IPS-18c (cell line): Measurements from ENCODE around the gene SDR42E2.
"Not testable (repeated sequence)": the region's sequence is repeated elsewhere in the genome, so short reads cannot be mapped to it uniquely, and the experiment has no call there.

Source experiments
- H3K4me3 ChIP-seq: 2 replicates; pipeline ENCODE4 v1.7.0; 2013; ENCODE audit warnings: low read depth, mild to moderate bottlenecking, low read length, moderate library complexity; ENCODE audit not compliant: insufficient read depth
- H3K9me3 ChIP-seq: one replicate; pipeline ENCODE4 v1.6.1; 2013; ENCODE audit warnings: mild to moderate bottlenecking, low read length, moderate library complexity; ENCODE audit not compliant: control insufficient read depth, insufficient read depth

Gene SDR42E2

GRCh38 chr16:22147853-22148252, 14.5 kb upstream of the SDR42E2 start:
- H3K4me3 ChIP-seq = no peak overlapping the region
- no peaks in the 10 kb centered on the region for H3K9me3 ChIP-seq

DNA sequence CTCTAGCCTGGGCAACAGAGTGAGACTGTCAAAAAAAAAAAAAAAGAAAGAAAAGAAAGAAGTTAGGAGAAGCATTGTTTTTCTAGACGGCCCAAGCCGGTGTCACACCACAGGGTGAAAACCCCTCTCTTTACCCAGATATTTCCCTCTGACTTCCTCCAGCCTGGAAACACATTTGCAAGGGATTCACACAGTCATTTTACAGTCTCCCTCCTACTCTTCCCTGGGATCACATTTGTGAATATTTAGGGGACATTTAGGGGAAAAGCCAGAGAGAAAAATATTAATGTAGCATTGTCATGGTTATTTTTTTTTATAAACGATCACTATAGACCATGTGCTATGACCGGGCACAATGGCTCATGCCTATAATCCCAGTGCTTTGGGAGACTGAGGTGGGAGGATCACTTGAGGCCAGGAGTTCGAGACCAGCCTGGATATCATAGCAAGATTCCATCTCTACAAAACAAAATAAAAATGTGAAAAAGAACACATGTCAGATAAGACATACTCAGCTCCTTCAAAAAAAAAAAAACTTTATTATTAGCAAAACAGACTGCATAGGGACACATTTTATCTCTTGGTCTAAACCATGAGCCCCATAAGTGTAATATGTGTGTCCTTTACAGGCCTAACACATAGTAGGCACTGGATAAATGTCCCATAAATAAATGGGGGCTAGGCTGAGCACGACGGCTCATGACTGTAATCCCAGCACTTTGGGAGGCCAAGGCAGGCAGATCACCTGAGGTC, 10.9 kb upstream of the SDR42E2 start:
- Histone ChIP-seq H3K9me3 (no peaks in the 10 kb centered on the region), H3K4me3 (no peak overlapping the region)

- H3K9me3 ChIP-seq = no peaks in the 10 kb centered on the region
Measured at GRCh38 chr16:22152316-22152715, 10.0 kb upstream of the SDR42E2 start.

DNA sequence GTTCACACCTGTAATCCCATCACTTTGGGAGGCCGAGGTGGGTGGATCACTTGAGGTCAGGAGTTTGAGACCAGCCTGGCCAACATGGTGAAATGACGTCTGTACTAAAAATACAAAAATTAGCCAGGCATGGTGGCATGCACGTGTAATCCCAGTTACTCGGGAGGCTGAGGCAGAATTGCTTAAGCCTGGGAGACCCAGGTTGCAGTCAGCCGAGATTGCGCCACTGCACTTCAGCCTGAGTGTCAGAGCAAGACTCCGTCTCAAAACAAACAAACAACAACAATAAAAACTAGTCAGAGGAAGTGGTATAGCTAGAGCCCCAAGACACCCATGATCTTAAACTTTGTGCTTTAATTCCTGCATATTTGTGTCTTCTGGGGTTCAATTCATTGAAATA, 9.2 kb upstream of the SDR42E2 start:
- H3K9me3 ChIP-seq, H3K4me3 ChIP-seq: not testable (repeated sequence)

More at GRCh38 chr16:22152316-22152715, 10.0 kb upstream of the SDR42E2 start:
- H3K4me3 ChIP-seq = no peak overlapping the region

DNA sequence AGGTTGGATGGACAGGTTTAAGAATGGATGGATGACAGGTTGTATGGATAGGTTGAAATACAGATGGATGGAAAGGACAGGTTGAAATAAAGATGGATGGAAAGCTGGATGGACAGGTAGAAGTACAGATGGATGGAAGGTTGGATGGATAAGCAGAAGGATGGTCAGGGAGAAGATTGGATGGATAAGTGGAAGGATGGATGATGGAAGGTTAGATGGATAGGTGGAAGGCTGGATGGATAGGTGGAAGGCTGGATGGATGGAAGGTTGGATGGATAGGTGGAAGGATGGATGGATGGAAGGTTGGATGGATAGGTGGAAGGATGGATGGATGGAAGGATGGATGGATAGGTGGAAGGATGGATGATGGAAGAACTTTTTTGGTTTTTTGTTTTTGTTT, 905 bp upstream of the SDR42E2 start:
- Histone ChIP-seq H3K4me3 (no peak overlapping the region), H3K9me3 (no peaks in the 10 kb centered on the region)

DNA sequence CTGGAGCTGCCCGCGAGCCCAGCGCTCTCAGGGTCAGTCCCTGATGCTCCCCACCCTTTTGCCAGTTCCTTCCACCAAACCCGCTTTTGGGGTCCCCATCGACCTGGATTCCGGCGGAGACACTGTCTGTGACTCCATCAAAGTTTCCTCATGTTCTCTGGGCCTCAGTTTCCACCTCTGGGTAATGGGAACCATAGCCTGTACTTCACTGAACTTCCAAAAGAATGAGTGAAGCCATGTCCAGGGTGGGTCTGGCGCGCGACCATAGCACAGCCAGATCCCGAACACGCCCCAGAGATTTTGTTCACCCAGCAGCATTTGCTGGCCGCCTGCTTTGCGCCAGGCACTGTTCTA, 327 bp downstream of the SDR42E2 start:
- Histone ChIP-seq H3K4me3 (peak overlapping the region; percentile 50; the same call in 1 of the 2 replicates), H3K9me3 (no peaks in the 10 kb centered on the region)

GRCh38 chr16:22163806-22164205, 1.5 kb downstream of the SDR42E2 start:
- Histone ChIP-seq H3K4me3 (no peak overlapping the region), H3K9me3 (no peaks in the 10 kb centered on the region)

DNA sequence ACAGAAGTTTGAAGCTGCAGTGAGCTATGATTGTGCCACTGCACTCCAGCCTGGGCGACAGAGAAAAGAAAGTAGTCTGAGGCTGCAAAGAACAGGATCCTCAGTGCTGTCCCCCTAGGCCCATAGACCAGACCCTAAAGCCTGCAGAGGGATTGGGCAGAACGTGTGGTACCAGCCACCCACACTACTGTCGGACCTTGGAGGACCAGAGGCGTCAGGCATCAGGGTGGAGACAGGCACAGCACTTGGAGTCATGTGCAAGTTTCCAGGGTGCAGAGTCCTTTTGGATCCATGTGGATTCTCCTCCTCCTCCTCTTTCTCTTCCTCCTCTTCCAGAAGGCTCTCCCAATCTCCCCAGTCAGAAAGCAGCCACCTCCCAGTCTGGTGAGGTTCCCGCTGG, 2.2 kb downstream of the SDR42E2 start:
- Histone ChIP-seq H3K9me3 (no peaks in the 10 kb centered on the region), H3K4me3 (no peak overlapping the region)

GRCh38 chr16:22165508-22166285, 3.4 kb downstream of the SDR42E2 start:
- no peak overlapping the region for H3K4me3 ChIP-seq
- no peaks in the 10 kb centered on the region for H3K9me3 ChIP-seq

DNA sequence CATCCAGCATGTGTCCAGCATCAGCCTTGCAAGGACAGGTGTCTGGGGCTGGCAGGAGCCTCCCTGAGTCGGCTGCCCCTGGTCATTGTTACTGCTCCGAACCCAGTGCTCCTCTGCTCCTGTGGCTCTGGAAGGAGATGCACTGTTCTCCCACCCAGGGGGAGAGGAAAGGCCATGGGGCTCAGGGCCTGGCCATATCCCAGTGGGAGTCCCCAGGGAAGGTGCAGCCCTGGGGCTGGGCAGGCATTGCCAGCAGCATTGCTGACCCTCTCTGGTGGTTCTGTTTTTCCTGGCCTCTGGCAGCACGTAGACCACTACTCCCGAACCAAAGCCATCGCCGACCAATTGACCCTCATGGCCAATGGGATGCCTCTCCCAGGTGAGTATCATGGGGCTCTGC, 9.6 kb downstream of the SDR42E2 start:
- H3K4me3 ChIP-seq = no peak overlapping the region

GRCh38 chr16:22172642-22173041, 10.3 kb downstream of the SDR42E2 start:
- not testable (repeated sequence) for H3K9me3 ChIP-seq, H3K4me3 ChIP-seq

More for the DNA sequence above, 9.6 kb downstream of the SDR42E2 start:
- H3K9me3 ChIP-seq = no peaks in the 10 kb centered on the region

DNA sequence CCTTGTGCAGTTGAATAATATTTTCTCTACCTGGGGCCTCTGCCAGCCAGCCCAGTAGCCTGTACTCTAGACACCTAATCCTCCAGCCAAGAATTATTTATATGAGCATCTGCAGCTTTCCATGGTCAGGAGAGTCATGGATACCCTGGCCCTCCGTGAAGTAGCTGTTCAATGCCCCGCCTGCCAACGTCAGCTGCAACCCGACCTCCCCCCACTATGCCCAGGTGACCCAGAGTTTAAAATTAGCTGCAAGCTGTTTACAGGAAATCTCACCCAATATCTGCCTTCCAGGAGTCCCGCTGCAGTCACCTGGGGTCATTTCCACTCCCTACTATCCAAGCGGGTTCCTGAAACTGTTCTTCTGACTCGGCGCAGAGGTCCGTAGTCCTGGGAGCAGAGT, 12.3 kb downstream of the SDR42E2 start:
- Histone ChIP-seq H3K9me3 (no peaks in the 10 kb centered on the region), H3K4me3 (no peak overlapping the region)

DNA sequence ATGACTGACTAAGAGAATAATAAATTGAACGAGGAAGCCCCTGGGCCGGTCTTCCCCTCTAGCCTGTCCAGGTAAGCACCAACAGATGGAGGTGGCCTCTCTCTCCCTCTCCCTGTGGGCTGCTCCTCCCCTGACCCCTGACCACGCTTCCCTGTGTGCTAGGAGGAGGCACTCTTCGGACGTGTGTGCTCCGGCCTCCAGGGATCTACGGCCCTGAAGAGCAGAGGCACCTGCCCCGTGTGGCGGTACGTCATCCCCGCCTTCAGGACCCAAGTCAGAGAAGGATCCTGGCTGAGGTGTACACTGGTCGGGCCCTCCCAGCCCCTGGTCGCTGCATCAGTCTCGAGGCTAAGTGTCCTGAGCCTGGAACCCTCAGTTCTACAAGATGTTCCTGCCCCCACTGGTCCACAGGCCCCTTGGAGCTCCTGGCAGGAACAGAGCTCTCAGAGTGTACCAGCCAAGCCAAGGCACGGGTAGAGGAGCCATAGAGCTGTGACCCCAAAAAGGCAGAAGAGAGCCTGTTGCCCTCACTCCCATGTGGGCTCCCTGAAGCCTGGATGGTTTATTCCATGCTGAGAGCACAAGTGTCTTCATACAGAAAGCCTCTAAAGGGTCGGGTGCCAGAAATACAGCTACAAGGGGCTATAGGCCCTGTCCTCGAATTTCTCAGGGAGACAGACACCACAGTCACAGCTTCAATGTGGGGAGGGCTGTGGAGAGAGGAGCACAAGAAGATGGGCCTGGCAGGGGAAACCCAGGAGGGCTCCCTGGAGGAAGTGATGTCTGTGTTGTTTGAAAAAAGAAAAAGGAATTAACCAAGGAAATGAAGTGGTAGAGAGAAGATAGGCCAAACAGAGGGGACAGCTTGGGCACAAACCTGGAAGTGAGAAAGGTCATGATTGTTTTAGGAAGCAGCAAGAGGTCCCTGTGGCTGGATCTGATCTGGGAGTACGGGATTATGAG, 15.9 kb downstream of the SDR42E2 start:
- Histone ChIP-seq H3K9me3 (no peaks in the 10 kb centered on the region), H3K4me3 (no peak overlapping the region)

- Histone ChIP-seq H3K4me3 (no peak overlapping the region), H3K9me3 (no peaks in the 10 kb centered on the region)
Measured at GRCh38 chr16:22181426-22181825, 19.1 kb downstream of the SDR42E2 start.

DNA sequence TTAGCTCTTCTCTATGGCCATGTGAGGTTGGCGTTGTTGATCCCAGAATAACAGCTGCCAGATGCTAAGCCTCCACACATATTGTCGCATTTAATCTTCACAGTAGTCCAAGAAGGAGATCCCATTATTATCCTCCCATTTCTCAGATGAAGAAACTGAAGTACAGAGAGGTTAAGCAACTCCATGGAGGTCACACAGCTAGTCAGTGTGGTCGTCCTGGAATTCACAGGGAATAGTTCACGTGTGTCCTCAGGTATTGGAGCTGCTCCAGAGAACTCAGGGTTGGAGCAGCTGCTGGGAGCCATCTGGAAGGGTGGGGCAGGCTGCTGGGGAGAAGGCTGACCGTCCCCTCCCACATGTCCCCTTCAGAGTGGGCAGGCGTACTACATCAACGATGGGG, 19.5 kb downstream of the SDR42E2 start:
- Histone ChIP-seq H3K4me3 (no peak overlapping the region), H3K9me3 (no peaks in the 10 kb centered on the region)

DNA sequence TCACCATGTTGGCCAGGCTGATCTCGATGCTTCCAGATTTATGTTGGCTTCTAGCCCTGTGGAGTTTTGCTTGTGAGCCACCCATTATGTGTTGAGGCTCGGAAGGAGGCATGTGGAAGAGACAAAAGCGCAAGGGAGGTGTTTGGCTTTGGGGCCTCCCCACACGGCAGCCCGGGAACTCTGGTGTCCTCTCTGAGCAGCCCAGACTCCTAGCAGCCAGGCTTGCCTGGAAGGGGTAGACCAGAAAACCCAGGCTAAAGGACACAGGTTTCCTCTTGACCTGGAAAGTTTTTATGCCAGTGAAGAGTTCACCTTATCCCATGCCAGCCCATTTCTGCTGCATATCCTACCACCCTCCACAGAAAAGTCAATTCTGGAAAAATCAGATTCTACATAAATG, 21.0 kb downstream of the SDR42E2 start:
- H3K4me3 ChIP-seq = no peak overlapping the region
- no peaks in the 10 kb centered on the region for H3K9me3 ChIP-seq

DNA sequence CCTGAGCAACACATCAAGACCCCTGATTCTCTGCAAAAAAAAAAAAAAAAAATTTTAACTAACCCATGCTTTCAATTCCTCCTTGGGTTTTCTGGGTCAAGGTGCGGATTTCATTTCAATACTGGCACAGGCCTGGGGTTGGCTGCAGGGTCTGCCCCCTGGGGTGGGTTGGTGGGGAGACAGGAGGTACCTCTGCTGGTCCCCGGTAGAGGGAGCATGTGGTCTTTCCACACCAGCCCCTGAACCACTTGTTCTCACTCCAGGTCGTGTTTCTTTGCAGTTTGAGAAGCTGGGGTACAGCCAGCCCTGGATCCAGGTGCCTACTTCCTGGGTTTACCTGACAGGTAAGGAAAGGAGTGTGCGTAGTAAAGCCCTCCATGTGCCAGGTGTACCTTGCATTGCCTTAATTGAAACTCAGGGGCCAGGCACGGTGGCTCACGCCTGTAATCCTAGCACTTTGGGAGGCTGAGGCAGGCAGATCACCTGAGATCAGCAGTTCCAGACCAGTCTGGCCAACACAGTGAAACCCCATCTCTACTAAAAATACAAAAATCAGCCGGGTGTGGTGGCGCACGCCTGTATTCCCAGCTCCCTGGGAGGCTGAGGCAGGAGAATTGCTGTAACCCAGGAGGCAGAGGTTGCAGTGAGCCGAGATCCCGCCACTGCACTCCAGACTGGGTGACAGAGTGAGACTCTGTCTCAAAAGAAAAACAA, 21.8 kb downstream of the SDR42E2 start:
- Histone ChIP-seq H3K9me3 (no peaks in the 10 kb centered on the region), H3K4me3 (no peak overlapping the region)
